Endothelial cell of umbilical vein (primary cell): ENCODE measurements around the gene PSKH1. TPM values are rescaled to one million over a fixed set of nuclear protein-coding genes. Genes with fewer than 3 reads are reported as not detected.

Experiments used
- Bru-seq: library from RNA; stranded (reverse); fragments of 400-500 nt; gene quantifications from one replicate; lab custom pipeline; 2021; lab: Mats Ljungman, UMichigan
- BruChase-seq, 2 experiments: library from RNA; stranded (reverse); fragments of 400-500 nt; gene quantifications; one replicate each; lab custom pipeline; 2021; lab: Mats Ljungman, UMichigan
- BruUV-seq: library from RNA; stranded (reverse); fragments of 400-500 nt; replicated peaks from 2 replicates; lab custom pipeline; 2021; lab: Mats Ljungman, UMichigan
- CTCF ChIA-PET: fragments of 300-600, 350-600 bp; sonication (Branson Sonifier 250); formaldehyde crosslinking; loops from one replicate; lab custom pipeline; 2021; ENCODE audit warnings: antibody characterized with exemption, inconsistent platforms; lab: Charles Lee
- POLR2A ChIA-PET: fragments of 300-600, 350-600 bp; sonication (Branson Sonifier 250); formaldehyde crosslinking; loops from one replicate; lab custom pipeline; 2021; ENCODE audit warnings: antibody characterized with exemption, inconsistent platforms; lab: Charles Lee
- DNase-seq: peaks from one replicate; pipeline ENCODE4 v3.0.0-alpha.2; 2011; ENCODE audit warnings: low read depth, low spot score
- FAIRE-seq: peaks from 2 replicates; lab custom pipeline; 2011; peaks lifted over from hg19 to GRCh38; lab: Jason Lieb, UNC
- H2AFZ ChIP-seq: 2 replicates; pipeline ENCODE4 v1.6.0; 2012; ENCODE audit warnings: low read depth, low read length, control low read depth, inconsistent platforms
- H3K27ac ChIP-seq: 2 replicates; pipeline ENCODE4 v1.5.1; 2011; ENCODE audit warnings: low read depth, mild to moderate bottlenecking, control low read depth, low read length, moderate library complexity; ENCODE audit not compliant: insufficient read depth
- H3K27me3 ChIP-seq, 2 experiments: 2 replicates each; pipeline versions ENCODE4 v1.6.0 to v1.6.1; 2011; ENCODE audit warnings: low read length in 2 of 2, mixed read lengths in 1 of 2; ENCODE audit not compliant: control insufficient read depth in 2 of 2, insufficient read depth in 2 of 2
- H3K36me3 ChIP-seq, 2 experiments: 2 replicates in 1 of 2; 3 replicates in 1 of 2; pipeline ENCODE4 v1.5.1; 2011; ENCODE audit warnings: low read length in 2 of 2, mild to moderate bottlenecking in 1 of 2, moderate library complexity in 1 of 2; ENCODE audit not compliant: control insufficient read depth in 2 of 2, insufficient read depth in 2 of 2; ENCODE audit errors: extremely low read depth in 1 of 2
- H3K4me1 ChIP-seq: 3 replicates; pipeline ENCODE4 v1.5.1; 2011; ENCODE audit warnings: mild to moderate bottlenecking, low read length; ENCODE audit not compliant: control insufficient read depth, insufficient read depth; ENCODE audit errors: extremely low read depth
- H3K4me2 ChIP-seq: 2 replicates; pipeline ENCODE4 v1.6.1; 2011; ENCODE audit warnings: low read length, control low read depth, mixed read lengths; ENCODE audit not compliant: insufficient read depth
- H3K4me3 ChIP-seq, 3 experiments: fragments of 200-600 bp in 1 of 3; sonication (generic), shearing (Covaris generic) in 1 of 3; replicated peaks in 1 of 3; 2 replicates each; pipeline ENCODE4 v1.5.1; 2011 to 2016; ENCODE audit warnings: control low read depth in 3 of 3, low read length in 3 of 3, mild to moderate bottlenecking in 2 of 3, inconsistent platforms in 1 of 3, low read depth in 1 of 3, moderate library complexity in 1 of 3; ENCODE audit not compliant: insufficient read depth in 1 of 3
- H3K79me2 ChIP-seq: 2 replicates; pipeline ENCODE4 v1.6.0; 2012; ENCODE audit warnings: low read length, inconsistent platforms; ENCODE audit not compliant: control insufficient read depth, insufficient read depth
- H3K9ac ChIP-seq: replicated peaks from 2 replicates; pipeline ENCODE3; 2011; ENCODE audit warnings: low read length, control low read depth; ENCODE audit not compliant: insufficient read depth; ENCODE audit errors: extremely low read depth
- H3K9me1 ChIP-seq: replicated peaks from 3 replicates; pipeline ENCODE4 v1.6.0; 2011; ENCODE audit warnings: mild to moderate bottlenecking, low read length; ENCODE audit not compliant: control insufficient read depth, insufficient read depth; ENCODE audit errors: extremely low read depth
- H3K9me3 ChIP-seq: replicated peaks from 2 replicates; pipeline ENCODE4 v1.5.1; 2012; ENCODE audit warnings: low read length, inconsistent platforms; ENCODE audit not compliant: control insufficient read depth, insufficient read depth
- H4K20me1 ChIP-seq: replicated peaks from 2 replicates; pipeline ENCODE3; 2011; ENCODE audit warnings: mild to moderate bottlenecking, low read length; ENCODE audit not compliant: control insufficient read depth, insufficient read depth; ENCODE audit errors: extremely low read depth
- CTCF ChIP-seq, 2 donors: IDR thresholded peaks; 1 replicate in 1 of 2; 2 replicates in 1 of 2; pipeline ENCODE4 v1.5.1; 2011; ENCODE audit warnings: low read length in 2 of 2, mild to moderate bottlenecking in 2 of 2, moderate library complexity in 2 of 2, control low read depth in 1 of 2, inconsistent platforms in 1 of 2, low read depth in 1 of 2; ENCODE audit not compliant: insufficient read depth in 1 of 2; ENCODE audit errors: extremely low read depth in 1 of 2
- EZH2 ChIP-seq: IDR thresholded peaks from 2 replicates; pipeline ENCODE4 v1.6.1; 2012; ENCODE audit warnings: borderline replicate concordance, low read depth, mild to moderate bottlenecking, moderate library complexity, low read length, inconsistent platforms; ENCODE audit not compliant: severe bottlenecking
- GATA2 ChIP-seq: IDR thresholded peaks from 2 replicates; pipeline ENCODE4 v1.7.0; 2011; ENCODE audit warnings: low read depth, mild to moderate bottlenecking, moderate library complexity, mixed read lengths, low read length; ENCODE audit not compliant: insufficient read length, insufficient read depth
- JUN ChIP-seq: IDR thresholded peaks from 2 replicates; pipeline ENCODE4 v1.6.1; 2011; ENCODE audit warnings: borderline replicate concordance, low read depth; ENCODE audit not compliant: insufficient read length, insufficient read depth
- MYC ChIP-seq: IDR thresholded peaks from one replicate; pipeline ENCODE4 v1.6.1; 2011; ENCODE audit warnings: mild to moderate bottlenecking, low read depth, low read length
- POLR2A ChIP-seq: IDR thresholded peaks from 2 replicates; pipeline ENCODE4 v1.6.1; 2012; ENCODE audit warnings: low read depth, mild to moderate bottlenecking, control low read depth, low read length
- POLR2AphosphoS5 ChIP-seq: IDR thresholded peaks from 2 replicates; pipeline ENCODE4 v1.6.1; 2012; ENCODE audit warnings: low read depth, mild to moderate bottlenecking, control low read depth, low read length, moderate library complexity; ENCODE audit not compliant: insufficient read depth
- dilution Hi-C: fragments of 300-500 bp; cut with MboI; formaldehyde crosslinking; loops from one replicate; pipeline ENCODE4 v1.15.0; 2019; ENCODE audit warnings: low sequenced_read_pairs; ENCODE audit not compliant: extremely low pct_ligation_motif_present
- intact Hi-C: fragments of 100-400 bp; cut with micrococcal nuclease; formaldehyde crosslinking; loops from one replicate; pipeline ENCODE4 v1.10.0; 2022
- long read RNA-seq: library from polyadenylated mRNA; stranded (forward); transcript quantifications from one replicate; pipeline ENCODE4 v2.0.0, GENCODE V29; 2021
- polyA minus RNA-seq, 3 experiments: library from RNA; depleted of rRNA, polyadenylated mRNA; stranded (reverse); fragments of >200 nt; gene quantifications; 1 replicate in 1 of 3; 2 replicates in 2 of 3; pipeline ENCODE4 v1.2.3, GENCODE V29; 2011
- polyA plus RNA-seq, 4 experiments: library from polyadenylated mRNA; depleted of rRNA in 3 of 4; stranded (reverse) in 3 of 4; unstranded in 1 of 4; fragments of >200 nt; gene quantifications; 2 replicates each; pipeline versions ENCODE4 v1.2.1 to v1.2.3, GENCODE V29; 2011 to 2012; ENCODE audit warnings: missing spikeins in 1 of 4
- total RNA-seq: library from RNA; stranded (reverse); gene quantifications from 2 replicates; pipeline ENCODE4 v1.2.3, GENCODE V29; 2021
- TF ChIP-seq, protein P1 (sequence below): IDR thresholded peaks from 2 replicates; pipeline ENCODE4 v1.6.1; 2011; ENCODE audit not compliant: insufficient read depth, insufficient read length

PSKH1 gene
- total RNA-seq (25.9 and 27.0 TPM in 2 replicates), polyA plus RNA-seq (42.6 and 48.8 TPM in 2 replicates), polyA minus RNA-seq (42.2 and 47.8 TPM in 2 replicates), Bru-seq, nascent RNA (percentile 63 among the genes with signal in this experiment), BruChase-seq, experiment 1, labeled RNA remaining after a 6-hour chase (percentile 74 among the genes with signal in this experiment), BruChase-seq, experiment 2, labeled RNA remaining after a 2-hour chase (percentile 65 among the genes with signal in this experiment)
- 24.7 and 30.9 TPM in 2 replicates for polyA plus RNA-seq (2011; cell fraction: cytosol; rRNA removed)
- 23.8 and 24.8 TPM in 2 replicates for polyA plus RNA-seq (2011; cell fraction: nucleus; rRNA removed)
- 25.3 and 32.0 TPM in 2 replicates for polyA plus RNA-seq (2012)
- polyA minus RNA-seq (2011; cell fraction: cytosol; rRNA and poly(A)+ RNA removed) = 12.0 TPM
- 21.9 and 25.9 TPM in 2 replicates for polyA minus RNA-seq (2011; cell fraction: nucleus; rRNA and poly(A)+ RNA removed)
- long read RNA-seq, partial matches to known transcripts = 0 of 19 reads
- long read RNA-seq, other reads (novel, unspliced or antisense) = 10 of 19 reads

DNA sequence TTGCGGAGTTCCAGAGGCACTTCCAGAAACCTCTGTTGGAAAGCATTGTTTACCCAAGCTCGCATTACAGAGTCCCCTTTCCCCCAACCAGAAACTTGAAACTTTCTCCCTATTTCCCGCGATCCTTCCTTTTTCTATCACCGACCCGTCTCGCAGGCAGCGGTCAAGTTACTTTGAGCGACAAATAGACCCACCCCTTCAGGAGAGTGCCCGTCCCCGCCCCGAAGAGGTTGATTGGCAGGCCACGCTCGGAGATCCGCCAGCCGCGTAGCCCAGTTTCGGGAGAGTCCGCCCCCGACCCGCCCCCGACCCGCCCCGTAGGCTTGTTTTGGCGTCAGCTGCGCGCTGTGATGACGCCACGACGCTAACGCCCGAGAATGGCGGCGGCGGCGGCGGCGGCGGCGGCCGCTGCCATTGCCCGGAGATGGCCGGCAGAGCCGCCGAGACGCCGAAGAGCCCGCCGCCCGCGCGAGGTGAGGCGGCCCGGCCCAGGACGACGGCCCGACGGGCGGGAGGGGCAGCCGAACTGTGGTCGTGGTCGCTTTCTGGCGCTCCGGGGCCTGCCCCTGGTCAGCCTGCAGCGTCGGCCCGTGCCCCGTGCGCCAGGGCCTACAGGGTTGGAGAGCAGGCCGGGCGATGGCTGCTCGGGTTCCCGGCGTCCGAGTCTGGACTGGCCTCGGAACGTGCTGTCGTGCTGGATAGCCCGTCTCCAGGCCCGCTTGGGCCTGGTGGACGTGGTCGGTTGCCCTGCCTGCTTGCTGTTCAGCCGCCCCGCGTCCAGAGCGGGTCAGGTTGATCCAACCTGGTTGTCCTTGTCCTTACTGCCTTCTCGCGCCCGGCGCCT, at the start of gene PSKH1:
TSS of gene PSKH1 (plus strand) at position 356 of the 844 bp plus-strand sequence. CDS start 15,496 bp downstream, outside the sequence.
- TF ChIP-seq EZH2 = no peak
- no peak for TF ChIP-seq JUN
- TF ChIP-seq POLR2A = peak; percentile 59
- TF ChIP-seq, protein P1, sequence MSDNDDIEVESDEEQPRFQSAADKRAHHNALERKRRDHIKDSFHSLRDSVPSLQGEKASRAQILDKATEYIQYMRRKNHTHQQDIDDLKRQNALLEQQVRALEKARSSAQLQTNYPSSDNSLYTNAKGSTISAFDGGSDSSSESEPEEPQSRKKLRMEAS = no peak
- TF ChIP-seq MYC = no peak
- peak; percentile 78 for TF ChIP-seq POLR2AphosphoS5
- no peak for TF ChIP-seq GATA2
- TF ChIP-seq CTCF (IDR thresholded peaks at IDR 0.05; ENCODE audit: extremely low read depth in 1 of 2, insufficient read depth in 1 of 2, low read depth in 1 of 2, low read length in 2 of 2) = no peak
- Histone ChIP-seq H3K36me3 (no peaks in the 10 kb centered on the region), H3K27me3 (no peaks in the 10 kb centered on the region), H3K79me2 (peaks cover 23% of the 10 kb centered on the region), H3K4me2 (peak within 1 kb of the TSS; percentile 92), H3K9me1 (no peaks in the 10 kb centered on the region), H3K4me3 (peak within 1 kb of the TSS; percentile 10 to 73 (median 73)), H2AFZ (peak within 1 kb of the TSS; percentile 66), H4K20me1 (no peaks in the 10 kb centered on the region), H3K9ac (peak within 1 kb of the TSS; percentile 93), H3K27ac (peak within 1 kb of the TSS; percentile 76), H3K9me3 (no peaks in the 10 kb centered on the region), H3K4me1 (peaks cover 21% of the 10 kb centered on the region)
- CTCF ChIA-PET = interaction anchor here (0.9 to 2.6 kb wide), 7 partner anchors 10 to 221 kb away, joined by 3 to 17 read pairs (median 4); partner anchors contain the start of gene NRN1L
- intact Hi-C loops (loop anchor here (1.0 to 2.0 kb wide), 3 partner anchors 9 to 344 kb away; partner anchors contain the start of genes CENPT, ESRP2 and NUTF2), dilution Hi-C loops (no loop called here)
- POLR2A ChIA-PET = interaction anchor here (0.6 to 1.2 kb wide), 2 partner anchors 11 to 31 kb away, joined by 3 to 4 read pairs; no protein-coding TSS in a partner anchor
- BruUV-seq = no TSS peak
- FAIRE-seq (peak; percentile 98), DNase-seq (peak; percentile 97)
